ENCODE data around the gene ZAP70. TPM values are rescaled to one million over a fixed set of nuclear protein-coding genes. Genes with fewer than 3 reads are reported as not detected.

Gene ZAP70
- total and polyA plus RNA-seq, 10 of the 15 experiments (the other 5 are each of a cell fraction or from before 2014, with no cell fraction given): 0.18 to 2.9 (median 1.2) TPM; not detected in 1

DNA sequence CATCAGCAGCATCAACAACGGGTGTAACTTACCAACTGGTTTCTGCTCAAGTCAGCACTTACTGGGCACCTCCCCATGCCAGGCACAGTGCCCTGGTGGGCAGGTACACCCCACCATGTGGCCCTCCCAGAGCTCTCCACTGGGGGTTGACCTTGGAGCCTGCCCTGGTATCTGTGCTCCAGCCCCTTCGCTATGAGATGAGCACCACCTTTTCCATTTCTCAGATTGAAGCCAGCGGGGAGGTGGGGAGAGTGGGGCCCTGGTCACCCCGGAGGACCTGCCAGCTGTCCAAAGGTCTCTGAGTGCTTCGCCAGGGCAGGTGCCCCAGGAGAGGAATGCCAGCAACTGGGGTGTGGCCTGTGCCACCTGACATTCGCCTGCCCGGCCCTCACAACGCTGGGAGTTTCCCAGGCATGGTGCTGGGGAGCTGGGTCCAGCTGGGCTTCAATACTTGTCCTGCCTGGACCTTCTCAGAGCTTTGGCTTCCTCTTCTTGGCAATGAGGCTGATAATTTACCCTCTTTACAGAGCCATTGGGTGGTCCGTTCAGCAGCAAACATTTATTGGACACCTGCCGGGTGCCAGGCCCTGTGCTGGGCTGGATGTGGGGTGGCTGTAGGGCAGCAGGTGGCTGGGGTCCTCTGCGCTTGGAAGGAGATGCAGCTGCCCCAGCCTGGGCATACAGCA lies 5.9 kb upstream of the ZAP70 start (continued):
- TF ChIP-seq, protein P1, sequence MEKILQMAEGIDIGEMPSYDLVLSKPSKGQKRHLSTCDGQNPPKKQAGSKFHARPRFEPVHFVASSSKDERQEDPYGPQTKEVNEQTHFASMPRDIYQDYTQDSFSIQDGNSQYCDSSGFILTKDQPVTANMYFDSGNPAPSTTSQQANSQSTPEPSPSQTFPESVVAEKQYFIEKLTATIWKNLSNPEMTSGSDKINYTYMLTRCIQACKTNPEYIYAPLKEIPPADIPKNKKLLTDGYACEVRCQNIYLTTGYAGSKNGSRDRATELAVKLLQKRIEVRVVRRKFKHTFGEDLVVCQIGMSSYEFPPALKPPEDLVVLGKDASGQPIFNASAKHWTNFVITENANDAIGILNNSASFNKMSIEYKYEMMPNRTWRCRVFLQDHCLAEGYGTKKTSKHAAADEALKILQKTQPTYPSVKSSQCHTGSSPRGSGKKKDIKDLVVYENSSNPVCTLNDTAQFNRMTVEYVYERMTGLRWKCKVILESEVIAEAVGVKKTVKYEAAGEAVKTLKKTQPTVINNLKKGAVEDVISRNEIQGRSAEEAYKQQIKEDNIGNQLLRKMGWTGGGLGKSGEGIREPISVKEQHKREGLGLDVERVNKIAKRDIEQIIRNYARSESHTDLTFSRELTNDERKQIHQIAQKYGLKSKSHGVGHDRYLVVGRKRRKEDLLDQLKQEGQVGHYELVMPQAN (conservative IDR thresholded peaks at IDR 0.05): no peak
- TF ChIP-seq SIN3A (IDR thresholded peaks at IDR 0.05; ENCODE audit: low read depth, low read length): no peak
- TF ChIP-seq GATAD2B (conservative IDR thresholded peaks at IDR 0.05; ENCODE audit: low read depth): no peak
- no peak for TF ChIP-seq NFYA (IDR thresholded peaks at IDR 0.05; ENCODE audit: borderline replicate concordance, low read depth, low read length)
- TF ChIP-seq, protein P2, sequence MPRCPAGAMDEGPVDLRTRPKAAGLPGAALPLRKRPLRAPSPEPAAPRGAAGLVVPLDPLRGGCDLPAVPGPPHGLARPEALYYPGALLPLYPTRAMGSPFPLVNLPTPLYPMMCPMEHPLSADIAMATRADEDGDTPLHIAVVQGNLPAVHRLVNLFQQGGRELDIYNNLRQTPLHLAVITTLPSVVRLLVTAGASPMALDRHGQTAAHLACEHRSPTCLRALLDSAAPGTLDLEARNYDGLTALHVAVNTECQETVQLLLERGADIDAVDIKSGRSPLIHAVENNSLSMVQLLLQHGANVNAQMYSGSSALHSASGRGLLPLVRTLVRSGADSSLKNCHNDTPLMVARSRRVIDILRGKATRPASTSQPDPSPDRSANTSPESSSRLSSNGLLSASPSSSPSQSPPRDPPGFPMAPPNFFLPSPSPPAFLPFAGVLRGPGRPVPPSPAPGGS (IDR thresholded peaks at IDR 0.05; ENCODE audit: borderline replicate concordance, insufficient read depth, low read depth, low read length, poor library complexity, severe bottlenecking): no peak
- TF ChIP-seq, protein P3, sequence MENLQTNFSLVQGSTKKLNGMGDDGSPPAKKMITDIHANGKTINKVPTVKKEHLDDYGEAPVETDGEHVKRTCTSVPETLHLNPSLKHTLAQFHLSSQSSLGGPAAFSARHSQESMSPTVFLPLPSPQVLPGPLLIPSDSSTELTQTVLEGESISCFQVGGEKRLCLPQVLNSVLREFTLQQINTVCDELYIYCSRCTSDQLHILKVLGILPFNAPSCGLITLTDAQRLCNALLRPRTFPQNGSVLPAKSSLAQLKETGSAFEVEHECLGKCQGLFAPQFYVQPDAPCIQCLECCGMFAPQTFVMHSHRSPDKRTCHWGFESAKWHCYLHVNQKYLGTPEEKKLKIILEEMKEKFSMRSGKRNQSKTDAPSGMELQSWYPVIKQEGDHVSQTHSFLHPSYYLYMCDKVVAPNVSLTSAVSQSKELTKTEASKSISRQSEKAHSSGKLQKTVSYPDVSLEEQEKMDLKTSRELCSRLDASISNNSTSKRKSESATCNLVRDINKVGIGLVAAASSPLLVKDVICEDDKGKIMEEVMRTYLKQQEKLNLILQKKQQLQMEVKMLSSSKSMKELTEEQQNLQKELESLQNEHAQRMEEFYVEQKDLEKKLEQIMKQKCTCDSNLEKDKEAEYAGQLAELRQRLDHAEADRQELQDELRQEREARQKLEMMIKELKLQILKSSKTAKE (IDR thresholded peaks at IDR 0.05; ENCODE audit: low read depth, poor library complexity, severe bottlenecking): no peak
- TF ChIP-seq SIX5 (IDR thresholded peaks at IDR 0.05; ENCODE audit: low read depth, low read length, severe bottlenecking): no peak
- no peak for TF ChIP-seq ZSCAN29 (IDR thresholded peaks at IDR 0.05)
- no peak for TF ChIP-seq NFXL1 (IDR thresholded peaks at IDR 0.05; ENCODE audit: borderline replicate concordance)
- no peak for TF ChIP-seq CEBPB (IDR thresholded peaks at IDR 0.05; ENCODE audit: borderline replicate concordance in 1 of 2, low read depth in 2 of 2, low read length in 2 of 2)
- TF ChIP-seq, protein P4, sequence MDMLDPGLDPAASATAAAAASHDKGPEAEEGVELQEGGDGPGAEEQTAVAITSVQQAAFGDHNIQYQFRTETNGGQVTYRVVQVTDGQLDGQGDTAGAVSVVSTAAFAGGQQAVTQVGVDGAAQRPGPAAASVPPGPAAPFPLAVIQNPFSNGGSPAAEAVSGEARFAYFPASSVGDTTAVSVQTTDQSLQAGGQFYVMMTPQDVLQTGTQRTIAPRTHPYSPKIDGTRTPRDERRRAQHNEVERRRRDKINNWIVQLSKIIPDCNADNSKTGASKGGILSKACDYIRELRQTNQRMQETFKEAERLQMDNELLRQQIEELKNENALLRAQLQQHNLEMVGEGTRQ (IDR thresholded peaks at IDR 0.05; ENCODE audit: borderline replicate concordance, low read depth, low read length): no peak
